GM18502 (cell line): Measurements from ENCODE around the gene KCP.

ENCODE experiments used
- ATAC-seq: cut with Tn5 transposase; IDR thresholded peaks from one replicate; pipeline ENCODE4 v1.9.1; 2021; ENCODE audit warnings: mild to moderate bottlenecking; ENCODE audit not compliant: unreplicated experiment, poor library complexity

The KCP gene

GRCh38 chr7:128889121-128889520 lies 21.4 kb downstream of the KCP start:
- no peak for ATAC-seq

GRCh38 chr7:128888756-128889095 lies 21.8 kb downstream of the KCP start:
- ATAC-seq: no peak

GRCh38 chr7:128888039-128888755 lies 22.3 kb downstream of the KCP start:
- ATAC-seq: no peak

- no peak for ATAC-seq
Observed at GRCh38 chr7:128887169-128888038, 23.1 kb downstream of the KCP start.

GRCh38 chr7:128886391-128887168 lies 23.9 kb downstream of the KCP start:
- ATAC-seq: no peak

- ATAC-seq: no peak
Observed at GRCh38 chr7:128885370-128886187, 24.9 kb downstream of the KCP start.

- ATAC-seq: no peak
Observed at GRCh38 chr7:128884561-128885369, 25.7 kb downstream of the KCP start.

GRCh38 chr7:128883622-128884448 lies 26.7 kb downstream of the KCP start:
- ATAC-seq: peak; percentile 73

- ATAC-seq: no peak
Observed at GRCh38 chr7:128882134-128882533, 28.4 kb downstream of the KCP start.

- no peak for ATAC-seq
Observed at GRCh38 chr7:128881458-128882125, 28.9 kb downstream of the KCP start.

GRCh38 chr7:128880791-128881457 lies 29.6 kb downstream of the KCP start:
- ATAC-seq: no peak

- no peak for ATAC-seq
Observed at GRCh38 chr7:128879939-128880746, 30.4 kb downstream of the KCP start.

- ATAC-seq: no peak
Observed at GRCh38 chr7:128879461-128879938, 31.0 kb downstream of the KCP start.

- no peak for ATAC-seq
Observed at GRCh38 chr7:128878226-128879105, 32.0 kb downstream of the KCP start.

- no peak for ATAC-seq
Observed at GRCh38 chr7:128877756-128878120, 32.8 kb downstream of the KCP start.
